ENCODE measurements around the gene LDB1. TPM values are rescaled to one million over a fixed set of nuclear protein-coding genes. Genes with fewer than 3 reads are reported as not detected.
A peak's percentile ranks its signal among the peaks of the same experiment; 100 is the strongest.

Gene LDB1
- total RNA-seq, 3 donors from 2014 or later: 55.7 to 59.6 (median 56.2) TPM

DNA sequence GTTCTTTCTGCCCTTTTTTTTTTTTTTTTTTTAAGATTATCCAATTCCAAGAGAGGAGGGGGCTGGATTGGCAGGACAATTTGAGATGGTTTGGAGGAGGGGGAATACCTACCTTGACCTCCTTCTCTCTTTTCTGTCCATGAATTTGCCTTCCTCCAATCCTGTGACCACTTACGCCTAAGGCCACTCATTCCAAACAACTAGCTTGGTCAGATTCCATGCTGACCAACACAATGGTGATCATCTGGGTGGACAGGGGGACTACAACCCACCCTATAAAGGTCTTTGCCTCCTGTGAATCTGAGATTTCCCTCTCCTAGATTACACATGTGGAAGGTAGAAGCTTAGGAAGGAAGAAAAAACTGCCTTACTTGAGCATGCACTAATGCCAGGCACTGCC is 2.3 kb upstream of the LDB1 start:
- Mint-ChIP-seq H3K4me1 (ENCODE audit: low read depth) (peaks cover 22% of the 10 kb centered on the region), H3K9me3 (no peaks in the 10 kb centered on the region), H3K36me3 (ENCODE audit: insufficient read depth) (no peaks in the 10 kb centered on the region), H3K27me3 (ENCODE audit: low read depth) (no peaks in the 10 kb centered on the region), H3K4me3 (peak overlapping the region; percentile 56)
- DNase-seq (no peak), ATAC-seq (no peak)

DNA sequence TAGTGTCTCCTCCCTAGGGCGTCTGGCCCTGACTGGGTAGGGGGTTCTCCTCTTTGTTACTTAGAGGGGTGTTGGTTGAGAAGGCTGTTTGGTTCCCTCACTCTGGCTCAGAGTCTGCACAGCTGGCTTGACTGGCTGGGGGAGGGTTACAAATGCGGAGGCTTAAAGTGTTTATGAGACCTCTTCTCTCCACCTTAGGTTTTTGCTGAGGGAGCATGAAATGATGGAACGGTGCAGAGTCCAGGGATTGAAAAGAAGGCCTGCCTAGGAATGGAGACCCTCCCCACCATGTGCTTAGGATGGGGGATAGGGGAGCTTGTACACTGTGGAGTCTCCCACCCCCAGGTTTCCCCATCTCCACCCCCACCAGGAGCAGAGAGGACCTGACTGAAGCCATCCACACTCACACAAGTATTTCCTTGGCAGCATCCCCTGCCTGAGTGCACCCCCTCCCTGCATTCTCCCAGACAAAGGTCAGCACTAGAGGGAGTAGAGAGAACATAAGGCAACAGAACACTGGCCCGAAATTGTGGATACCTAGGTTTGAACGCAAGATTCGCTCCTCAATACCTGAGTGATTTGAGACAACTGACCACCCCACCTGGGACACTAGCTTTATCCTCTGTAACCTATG is 1.7 kb upstream of the LDB1 start:
- H3K9me3 Mint-ChIP-seq: no peaks in the 10 kb centered on the region
- H3K27me3 Mint-ChIP-seq (ENCODE audit: low read depth): no peaks in the 10 kb centered on the region

DNA sequence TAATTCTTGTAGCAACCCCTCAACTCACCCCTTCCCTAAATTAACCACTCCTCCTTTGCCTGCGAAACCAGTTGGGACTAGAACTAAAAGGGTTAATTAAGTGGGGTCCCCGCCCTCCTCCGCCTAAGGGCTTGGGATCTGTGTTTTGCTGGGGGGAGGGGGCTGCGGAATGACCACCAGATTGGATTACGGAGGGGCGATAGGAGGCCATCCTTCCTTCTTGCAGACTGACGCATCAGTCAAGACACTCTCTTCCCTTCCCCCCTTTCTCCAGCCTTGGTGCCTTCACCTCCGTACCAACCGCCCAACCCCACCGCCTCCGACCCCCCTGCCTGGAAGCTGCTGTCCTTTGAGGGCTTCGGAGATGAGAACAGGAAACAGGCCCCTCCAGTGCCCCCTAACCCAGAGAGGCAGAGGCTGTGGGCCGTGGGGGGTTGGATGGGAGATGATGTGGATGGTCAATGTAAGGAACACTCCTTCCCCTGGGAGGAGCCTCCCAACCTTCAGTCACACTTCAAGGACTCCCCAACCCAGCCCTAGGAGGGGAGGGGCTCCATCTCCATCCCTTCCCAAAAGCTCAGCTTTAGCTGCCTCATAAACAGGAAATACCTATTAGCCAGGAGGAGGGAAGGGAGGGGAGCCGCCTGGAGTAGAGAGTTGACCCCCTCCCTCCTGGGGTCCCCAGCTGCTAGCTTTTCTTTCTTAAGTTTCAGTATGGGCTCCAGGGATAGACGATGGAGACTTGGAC is 997 bp upstream of the LDB1 start:
- no peaks in the 10 kb centered on the region for H3K9me3 Mint-ChIP-seq
- no peaks in the 10 kb centered on the region for H3K27me3 Mint-ChIP-seq (ENCODE audit: low read depth)
- DNase-seq (no peak), ATAC-seq (no peak)
- H3K36me3 Mint-ChIP-seq (ENCODE audit: insufficient read depth): no peaks in the 10 kb centered on the region
- H3K4me1 Mint-ChIP-seq (ENCODE audit: low read depth): peaks cover 34% of the 10 kb centered on the region
- peak overlapping the region; percentile 85 for H3K4me3 Mint-ChIP-seq

More for the DNA sequence above, 1.7 kb upstream of the LDB1 start:
- Mint-ChIP-seq H3K36me3 (ENCODE audit: insufficient read depth) (no peaks in the 10 kb centered on the region), H3K4me1 (ENCODE audit: low read depth) (peaks cover 28% of the 10 kb centered on the region), H3K4me3 (peak overlapping the region; percentile 49)
- DNase-seq: no peak
- no peak for ATAC-seq

DNA sequence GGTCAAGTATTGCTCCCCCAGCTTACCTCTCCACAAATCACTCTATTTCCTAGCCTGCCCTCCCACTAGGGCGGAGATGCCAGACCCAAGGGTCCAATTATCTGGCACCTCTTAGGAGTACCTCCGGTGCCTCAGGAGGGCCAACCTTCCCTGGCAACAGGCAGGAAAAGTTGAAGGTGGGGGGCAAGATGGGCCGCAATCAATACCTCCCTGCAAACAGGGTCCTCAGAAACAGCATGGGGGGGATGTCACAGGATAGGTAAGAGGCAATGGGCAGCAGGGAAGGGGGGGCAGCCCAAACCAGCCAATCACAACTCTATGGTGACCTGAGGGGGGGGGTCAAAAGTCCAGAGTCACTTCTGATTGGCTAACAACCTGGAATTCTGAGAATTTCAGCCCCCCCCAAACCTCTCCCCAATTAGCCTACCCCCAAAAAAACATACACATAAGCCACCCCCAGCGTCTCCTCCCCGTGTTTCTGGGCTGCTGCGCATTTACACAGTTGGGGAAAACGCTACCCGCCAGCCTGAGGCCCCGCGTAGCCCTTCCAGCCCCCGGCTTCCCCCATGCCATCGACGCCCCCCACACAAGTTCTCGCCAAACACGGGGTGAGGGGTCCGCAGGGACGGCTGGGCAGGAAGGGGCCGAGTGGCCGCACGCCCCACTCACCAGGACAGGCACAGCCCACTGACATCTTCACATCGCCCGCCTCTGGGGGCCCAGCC is 589 bp downstream of the LDB1 start:
- no peaks in the 10 kb centered on the region for H3K9me3 Mint-ChIP-seq
- peak overlapping the region; percentile 91 for H3K4me3 Mint-ChIP-seq
- ATAC-seq (peak; percentile 5), DNase-seq (peak; percentile 31)
- H3K4me1 Mint-ChIP-seq (ENCODE audit: low read depth): peaks cover 46% of the 10 kb centered on the region
- H3K27me3 Mint-ChIP-seq (ENCODE audit: low read depth): no peaks in the 10 kb centered on the region
- no peaks in the 10 kb centered on the region for H3K36me3 Mint-ChIP-seq (ENCODE audit: insufficient read depth)

DNA sequence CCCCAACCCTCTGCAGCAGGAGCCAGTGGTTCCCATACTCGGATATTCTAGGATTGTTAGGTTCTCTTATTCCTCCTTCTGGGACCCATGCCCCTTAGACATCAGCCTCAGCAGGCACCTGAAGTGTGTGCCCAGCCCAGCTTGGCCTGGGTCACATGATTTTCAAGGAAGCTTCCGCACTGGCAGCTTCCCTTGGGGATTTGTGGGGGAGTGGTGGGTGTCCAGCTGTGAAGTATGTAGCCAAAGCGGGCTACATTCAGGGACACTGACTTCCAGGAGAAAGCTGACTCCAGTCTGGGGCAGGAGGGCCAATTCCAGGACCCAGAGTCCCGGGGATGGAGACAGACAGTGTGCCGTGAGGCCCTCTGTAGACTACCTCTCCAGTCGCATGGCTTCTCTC is 1.3 kb downstream of the LDB1 start:
- H3K4me3 Mint-ChIP-seq: peak overlapping the region; percentile 91
- no peaks in the 10 kb centered on the region for H3K9me3 Mint-ChIP-seq
- DNase-seq (no peak), ATAC-seq (no peak)
- no peaks in the 10 kb centered on the region for H3K36me3 Mint-ChIP-seq (ENCODE audit: insufficient read depth)
- no peaks in the 10 kb centered on the region for H3K27me3 Mint-ChIP-seq (ENCODE audit: low read depth)
- H3K4me1 Mint-ChIP-seq (ENCODE audit: low read depth): peaks cover 47% of the 10 kb centered on the region

DNA sequence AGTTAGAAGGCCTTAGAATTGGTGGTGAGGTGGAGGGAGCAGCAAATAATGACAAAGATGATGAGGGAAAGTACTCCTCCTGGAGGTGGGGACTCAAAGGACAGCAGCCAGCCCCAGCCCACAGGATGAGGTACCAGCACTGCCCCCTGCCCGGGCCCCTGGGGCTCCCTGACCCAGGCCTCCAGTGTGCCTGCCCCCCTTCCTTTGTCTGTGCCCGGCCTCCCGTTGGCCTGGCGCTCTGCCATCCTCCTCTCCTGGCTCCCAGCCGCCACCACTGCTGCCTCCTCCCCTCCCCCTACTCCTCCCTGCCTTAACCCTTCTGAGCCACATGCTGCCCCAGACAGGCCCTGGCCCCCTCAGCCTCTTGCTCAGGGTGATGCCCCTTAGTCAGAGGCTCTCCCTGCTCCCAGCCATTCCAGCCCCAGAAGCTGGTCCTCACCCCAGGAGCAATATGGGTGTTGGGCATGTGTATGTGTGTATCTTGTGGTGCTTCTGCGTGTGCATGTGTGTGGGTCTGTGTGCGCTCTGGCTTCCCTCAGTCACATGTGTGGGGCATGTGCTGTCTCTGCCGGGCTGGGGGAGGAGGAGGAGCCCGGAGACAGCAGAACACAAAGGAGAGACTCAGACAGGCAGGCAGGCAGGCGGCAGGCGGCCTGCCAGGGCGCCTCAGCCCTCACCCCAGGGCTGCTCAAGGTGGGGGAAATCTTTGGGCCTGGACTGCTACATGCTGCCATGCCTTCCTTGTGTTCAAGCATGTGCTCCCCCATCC is 2.6 kb downstream of the LDB1 start:
- H3K27me3 Mint-ChIP-seq (ENCODE audit: low read depth): no peaks in the 10 kb centered on the region
- H3K36me3 Mint-ChIP-seq (ENCODE audit: insufficient read depth): no peaks in the 10 kb centered on the region
- H3K9me3 Mint-ChIP-seq: no peaks in the 10 kb centered on the region
- peak; percentile 39 to 44 for ATAC-seq
- H3K4me3 Mint-ChIP-seq: peak overlapping the region; percentile 91
- H3K4me1 Mint-ChIP-seq (ENCODE audit: low read depth): peaks cover 60% of the 10 kb centered on the region
- DNase-seq: peak; percentile 48

DNA sequence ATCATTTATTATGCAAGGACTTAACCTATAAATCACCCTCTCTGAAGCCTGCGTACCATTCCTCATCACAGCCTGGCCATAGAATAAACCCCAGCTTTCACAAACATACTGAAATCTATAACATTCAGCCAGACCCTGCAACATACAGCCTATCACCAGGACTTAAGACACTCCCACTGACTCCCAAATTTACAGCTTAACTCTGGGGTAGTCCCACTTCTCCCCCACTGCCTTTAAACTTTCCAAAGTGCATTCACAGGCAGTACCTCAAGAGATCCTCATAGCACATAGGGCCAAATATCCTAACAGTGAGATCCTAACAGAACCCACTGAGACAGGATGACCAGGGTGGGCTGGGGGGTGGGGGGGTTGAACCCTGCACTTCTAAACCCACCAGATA is 3.5 kb downstream of the LDB1 start:
- Mint-ChIP-seq H3K4me3 (peak overlapping the region; percentile 91), H3K36me3 (ENCODE audit: insufficient read depth) (no peaks in the 10 kb centered on the region), H3K9me3 (no peaks in the 10 kb centered on the region), H3K4me1 (ENCODE audit: low read depth) (peaks cover 63% of the 10 kb centered on the region), H3K27me3 (ENCODE audit: low read depth) (no peaks in the 10 kb centered on the region)
- ATAC-seq (no peak), DNase-seq (no peak)

DNA sequence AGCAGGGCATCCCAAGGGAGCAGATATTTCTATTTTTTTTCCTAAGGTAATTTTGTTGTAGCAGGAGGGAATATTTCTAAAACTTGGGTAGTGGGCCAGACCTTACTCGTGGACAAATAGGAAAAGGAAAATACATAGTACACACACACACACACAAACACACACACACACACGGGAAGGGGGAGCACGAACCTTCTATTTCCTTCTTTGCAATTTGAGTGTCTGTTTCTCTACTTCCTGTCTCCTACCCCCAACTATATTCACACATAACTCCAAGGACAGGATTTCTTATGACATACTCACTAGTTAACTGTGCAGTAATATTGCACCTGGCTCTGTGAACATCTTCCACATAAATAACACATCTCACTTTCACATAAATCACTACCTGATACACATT is 4.4 kb downstream of the LDB1 start:
- Mint-ChIP-seq H3K27me3 (ENCODE audit: low read depth) (no peaks in the 10 kb centered on the region), H3K4me3 (peak overlapping the region; percentile 91), H3K9me3 (no peaks in the 10 kb centered on the region), H3K4me1 (ENCODE audit: low read depth) (peaks cover 57% of the 10 kb centered on the region), H3K36me3 (ENCODE audit: insufficient read depth) (peaks cover 5% of the 10 kb centered on the region)
- ATAC-seq (no peak), DNase-seq (no peak)

DNA sequence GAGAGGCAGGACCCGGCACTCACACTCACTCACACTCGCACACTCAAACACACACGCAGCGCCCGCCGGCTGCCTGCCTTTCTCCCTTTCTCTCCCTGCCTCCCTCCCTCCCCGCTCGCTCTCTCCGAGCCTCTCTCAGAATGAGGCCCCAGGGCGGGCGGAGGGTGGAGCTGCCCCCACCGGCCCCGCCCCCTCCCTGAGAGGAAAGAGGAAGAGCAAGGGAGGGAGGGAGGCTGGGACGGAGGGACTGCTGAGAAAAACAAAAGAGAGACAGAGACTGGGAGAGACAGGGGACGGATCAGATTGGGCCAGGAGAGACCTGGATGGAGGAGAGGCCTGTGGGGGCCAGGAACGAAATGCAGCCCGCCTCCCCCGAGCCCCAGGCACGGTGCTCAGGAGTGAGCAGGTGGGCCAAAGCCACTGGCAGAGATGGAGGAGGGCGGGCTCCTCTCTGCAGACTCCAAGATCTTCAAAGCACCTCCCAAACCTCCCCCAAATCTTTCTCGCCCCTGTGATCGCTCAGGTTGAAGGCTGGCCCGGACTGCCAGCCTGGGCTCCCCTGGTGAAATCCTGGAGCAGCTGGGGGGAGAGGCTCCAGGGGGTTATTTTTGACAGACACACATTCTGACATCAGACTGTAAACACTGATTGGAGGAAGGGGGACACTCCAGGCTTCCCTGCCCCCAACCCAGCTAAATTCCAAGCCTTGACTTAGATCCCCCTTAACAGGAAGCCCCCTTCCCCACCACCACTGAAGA is 5.1 kb downstream of the LDB1 start:
- peak overlapping the region; percentile 91 for H3K4me3 Mint-ChIP-seq
- peak; percentile 80 for DNase-seq
- peaks cover 11% of the 10 kb centered on the region for H3K36me3 Mint-ChIP-seq (ENCODE audit: insufficient read depth)
- H3K27me3 Mint-ChIP-seq (ENCODE audit: low read depth): no peaks in the 10 kb centered on the region
- peak; percentile 73 to 74 for ATAC-seq
- H3K9me3 Mint-ChIP-seq: no peaks in the 10 kb centered on the region
- H3K4me1 Mint-ChIP-seq (ENCODE audit: low read depth): peaks cover 56% of the 10 kb centered on the region

DNA sequence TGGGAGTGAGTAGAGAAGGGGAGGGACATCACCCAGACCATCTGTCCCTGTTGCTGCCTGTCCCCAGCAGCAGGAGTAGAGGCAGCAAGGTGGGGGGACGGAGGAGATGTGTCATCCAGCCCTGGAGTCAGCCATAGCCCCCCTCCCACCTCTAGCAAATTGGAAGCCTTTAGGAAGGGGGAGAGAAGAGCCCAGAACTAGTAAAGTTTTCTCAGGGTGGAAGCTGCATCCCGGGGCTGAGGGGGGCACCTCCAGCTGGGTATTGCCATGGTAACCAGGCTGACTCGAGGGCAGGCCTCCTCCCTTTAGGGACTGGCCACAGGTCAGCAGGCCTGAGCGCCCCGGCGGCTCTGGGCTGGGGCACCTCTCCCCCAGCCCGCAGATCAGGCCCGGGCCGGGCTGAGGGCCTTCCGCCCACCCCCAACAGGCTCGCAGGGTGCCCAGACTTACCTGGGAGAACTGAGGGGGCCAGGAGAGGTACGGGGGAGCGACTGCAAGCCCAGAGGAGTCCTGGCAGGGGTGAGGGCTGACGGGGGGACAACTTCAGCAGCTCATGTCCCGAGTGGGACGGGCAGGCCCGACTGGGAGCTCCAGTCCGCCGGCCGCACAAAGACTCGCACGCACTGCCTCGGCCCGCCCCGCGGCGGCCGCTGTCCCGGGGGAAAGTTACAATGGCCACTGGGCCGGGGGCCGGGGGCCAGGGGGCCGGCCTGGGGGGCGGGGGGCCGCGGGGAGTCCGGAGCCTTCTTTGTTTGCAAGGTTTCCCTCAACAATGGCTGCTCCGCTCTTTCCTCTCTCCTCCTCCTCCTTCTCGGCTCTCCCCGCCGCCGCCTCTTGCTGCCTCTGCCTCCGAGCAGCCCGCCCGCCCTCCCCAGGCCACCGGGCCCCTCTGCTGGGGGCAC is 6.0 kb downstream of the LDB1 start:
- ATAC-seq: peak; percentile 17 to 21
- peaks cover 20% of the 10 kb centered on the region for H3K36me3 Mint-ChIP-seq (ENCODE audit: insufficient read depth)
- peak overlapping the region; percentile 91 for H3K4me3 Mint-ChIP-seq
- no peaks in the 10 kb centered on the region for H3K27me3 Mint-ChIP-seq (ENCODE audit: low read depth)
- H3K9me3 Mint-ChIP-seq: no peaks in the 10 kb centered on the region
- DNase-seq: no peak
- H3K4me1 Mint-ChIP-seq (ENCODE audit: low read depth): peaks cover 56% of the 10 kb centered on the region

DNA sequence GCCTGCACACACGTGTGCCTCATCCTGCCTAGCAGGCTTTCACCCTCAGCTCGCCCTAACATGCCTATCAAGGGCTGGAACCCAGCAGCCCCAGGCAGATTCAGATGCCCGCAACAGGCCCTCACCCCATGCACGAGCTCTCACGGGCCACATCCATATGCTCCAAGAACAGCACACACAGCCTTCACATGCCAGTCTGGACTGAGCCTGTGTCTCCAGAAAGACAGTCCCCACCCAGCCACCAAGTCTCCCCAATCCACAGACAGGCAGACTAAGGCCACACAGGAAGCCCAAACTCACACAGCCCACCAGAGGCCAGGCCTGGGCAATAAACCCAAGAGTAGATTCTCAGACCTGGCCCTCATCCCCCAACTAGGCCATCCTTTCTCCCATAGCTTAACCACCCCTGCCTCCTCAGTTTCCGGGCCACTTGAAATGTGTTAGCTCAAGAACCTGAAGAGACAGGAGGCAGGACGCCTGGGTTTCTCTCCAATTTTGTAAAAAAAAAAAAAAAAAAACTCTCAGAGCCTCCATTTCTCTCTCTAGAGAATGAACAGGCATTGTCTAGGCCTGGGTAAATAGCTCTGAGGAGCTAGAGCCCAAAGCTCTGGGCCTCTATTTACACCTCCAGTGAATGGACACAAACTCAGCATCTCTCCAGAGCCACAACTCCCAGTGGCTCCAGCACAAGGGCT is 6.8 kb downstream of the LDB1 start:
- H3K9me3 Mint-ChIP-seq: no peaks in the 10 kb centered on the region
- peaks cover 50% of the 10 kb centered on the region for H3K4me1 Mint-ChIP-seq (ENCODE audit: low read depth)
- DNase-seq (no peak), ATAC-seq (no peak)
- peaks cover 23% of the 10 kb centered on the region for H3K36me3 Mint-ChIP-seq (ENCODE audit: insufficient read depth)
- no peaks in the 10 kb centered on the region for H3K27me3 Mint-ChIP-seq (ENCODE audit: low read depth)
- H3K4me3 Mint-ChIP-seq: peak overlapping the region; percentile 91

DNA sequence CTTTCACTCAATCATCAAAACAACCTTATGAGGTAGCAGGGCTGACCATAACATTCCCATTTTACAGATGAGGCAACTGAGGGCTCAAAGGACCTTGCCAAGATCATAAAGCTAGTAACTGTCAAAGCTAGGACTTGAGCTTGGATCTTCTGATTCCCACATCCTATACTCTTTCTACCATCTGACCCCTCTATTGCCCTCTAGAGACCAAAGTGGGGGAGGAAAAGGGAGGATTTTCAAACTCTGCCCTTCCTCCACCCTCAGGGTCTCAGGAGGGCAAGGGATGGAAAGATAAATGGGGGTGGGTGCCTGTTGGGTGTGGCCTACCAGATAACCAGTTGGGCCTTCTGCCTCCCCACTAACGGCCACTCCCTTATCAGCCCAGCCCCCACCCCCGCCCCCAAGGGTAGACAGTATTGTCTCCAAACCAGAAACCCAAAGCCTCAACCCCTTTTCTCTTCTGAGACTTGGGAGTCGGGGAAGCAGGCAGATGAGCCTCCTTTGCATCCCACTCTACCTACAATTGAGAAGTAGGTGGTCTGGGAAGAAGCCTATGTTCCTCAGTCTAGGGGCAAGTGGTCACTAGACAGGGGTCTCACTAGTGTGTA is 7.9 kb downstream of the LDB1 start:
- DNase-seq (no peak), ATAC-seq (no peak)
- Mint-ChIP-seq H3K27me3 (ENCODE audit: low read depth) (no peaks in the 10 kb centered on the region), H3K4me1 (ENCODE audit: low read depth) (peaks cover 39% of the 10 kb centered on the region), H3K36me3 (ENCODE audit: insufficient read depth) (peaks cover 23% of the 10 kb centered on the region), H3K9me3 (no peaks in the 10 kb centered on the region), H3K4me3 (no peak overlapping the region)

Measured in activated T-cell treated with anti-CD3 and anti-CD28 coated beads, Interleukin-2, amount 50 U/mL, for 4 hours (primary cell).